H9 (cell line): Measurements from ENCODE around the gene SORCS2. TPM values are rescaled to one million over a fixed set of nuclear protein-coding genes. Genes with fewer than 3 reads are reported as not detected.

Source experiments
- DNase-seq: peaks from one replicate; pipeline ENCODE4 v3.0.0-alpha.2; 2017
- H2AFZ ChIP-seq: one replicate; pipeline ENCODE4 v1.6.1; 2013; ENCODE audit warnings: mild to moderate bottlenecking, low read length, control low read depth, moderate library complexity
- H2AK5ac ChIP-seq: 2 replicates; pipeline ENCODE4 v1.6.1; 2013; ENCODE audit warnings: low read length, control low read depth, mixed read lengths; ENCODE audit not compliant: insufficient read length
- H2BK120ac ChIP-seq: one replicate; pipeline ENCODE4 v1.6.1; 2013; ENCODE audit warnings: low read depth, mild to moderate bottlenecking, low read length, control low read depth, inconsistent platforms; ENCODE audit not compliant: poor library complexity, severe bottlenecking
- H2BK12ac ChIP-seq: 2 replicates; pipeline ENCODE4 v1.6.1; 2013; ENCODE audit warnings: low read length, control low read depth, mixed read lengths, low read depth; ENCODE audit not compliant: insufficient read length
- H2BK15ac ChIP-seq: 2 replicates; pipeline ENCODE4 v1.6.1; 2013; ENCODE audit warnings: low read depth, low read length, control low read depth
- H2BK20ac ChIP-seq: one replicate; pipeline ENCODE4 v1.6.1; 2013; ENCODE audit warnings: low read depth, mild to moderate bottlenecking, low read length, control low read depth, inconsistent platforms; ENCODE audit not compliant: poor library complexity, severe bottlenecking
- H2BK5ac ChIP-seq: 2 replicates; pipeline ENCODE4 v1.6.1; 2013; ENCODE audit warnings: low read length, control low read depth, mixed read lengths; ENCODE audit not compliant: insufficient read length
- H3K14ac ChIP-seq: 2 replicates; pipeline ENCODE4 v1.6.1; 2013; ENCODE audit warnings: low read length, control low read depth; ENCODE audit not compliant: insufficient read depth
- H3K18ac ChIP-seq: 2 replicates; pipeline ENCODE4 v1.6.1; 2013; ENCODE audit warnings: low read depth, mild to moderate bottlenecking, mixed read lengths, low read length, control low read depth; ENCODE audit not compliant: insufficient read length
- H3K23ac ChIP-seq: 2 replicates; pipeline ENCODE4 v1.6.1; 2013; ENCODE audit warnings: low read length, control low read depth, mixed read lengths, low read depth; ENCODE audit not compliant: insufficient read length
- H3K23me2 ChIP-seq: 2 replicates; pipeline ENCODE4 v1.6.1; 2013; ENCODE audit warnings: low read depth, mild to moderate bottlenecking, mixed read lengths, low read length, control low read depth; ENCODE audit not compliant: insufficient read length, poor library complexity, severe bottlenecking
- H3K27ac ChIP-seq: 2 replicates; pipeline ENCODE4 v1.5.1; 2013; ENCODE audit warnings: low read length, control low read depth, mixed read lengths, low read depth; ENCODE audit not compliant: insufficient read length
- H3K27me3 ChIP-seq: 2 replicates; pipeline ENCODE4 v1.6.1; 2013; ENCODE audit warnings: low read length, control low read depth, inconsistent platforms; ENCODE audit not compliant: insufficient read depth
- H3K4ac ChIP-seq: 2 replicates; pipeline ENCODE4 v1.6.1; 2013; ENCODE audit warnings: low read depth, mild to moderate bottlenecking, control low read depth, inconsistent platforms, low read length, moderate library complexity
- H3K4me1 ChIP-seq: 2 replicates; pipeline ENCODE4 v1.6.1; 2013; ENCODE audit warnings: low read length, control low read depth, inconsistent platforms; ENCODE audit not compliant: insufficient read depth
- H3K4me2 ChIP-seq: 2 replicates; pipeline ENCODE4 v1.6.1; 2013; ENCODE audit warnings: low read length, control low read depth, mixed read lengths; ENCODE audit not compliant: insufficient read length, insufficient read depth
- H3K56ac ChIP-seq: 2 replicates; pipeline ENCODE4 v1.6.1; 2013; ENCODE audit warnings: low read depth, mild to moderate bottlenecking, mixed read lengths, low read length, control low read depth; ENCODE audit not compliant: insufficient read length
- H3K79me1 ChIP-seq: 2 replicates; pipeline ENCODE4 v1.6.1; 2013; ENCODE audit warnings: low read depth, mild to moderate bottlenecking, moderate library complexity, low read length, control low read depth, inconsistent platforms; ENCODE audit not compliant: insufficient read depth, poor library complexity, severe bottlenecking
- H3K79me2 ChIP-seq: 2 replicates; pipeline ENCODE4 v1.6.1; 2013; ENCODE audit warnings: low read length, control low read depth, inconsistent platforms; ENCODE audit not compliant: insufficient read depth
- H3K9ac ChIP-seq: 2 replicates; pipeline ENCODE4 v1.6.1; 2013; ENCODE audit warnings: low read length, control low read depth, mixed read lengths; ENCODE audit not compliant: insufficient read length; ENCODE audit errors: extremely low read depth
- H3K9me3 ChIP-seq: one replicate; pipeline ENCODE4 v1.6.1; 2013; ENCODE audit warnings: low read depth, low read length, inconsistent platforms; ENCODE audit not compliant: control insufficient read depth
- H3T11ph ChIP-seq: one replicate; pipeline ENCODE4 v1.6.1; 2013; ENCODE audit warnings: mild to moderate bottlenecking, low read length, control low read depth, inconsistent platforms
- H4K20me1 ChIP-seq: one replicate; pipeline ENCODE4 v1.6.1; 2013; ENCODE audit not compliant: control insufficient read depth, insufficient read length, insufficient read depth
- H4K5ac ChIP-seq: 2 replicates; pipeline ENCODE4 v1.6.1; 2013; ENCODE audit warnings: low read depth, mild to moderate bottlenecking, mixed read lengths, low read length, control low read depth; ENCODE audit not compliant: insufficient read length
- H4K8ac ChIP-seq: replicated peaks from 2 replicates; pipeline ENCODE4 v1.6.1; 2013; ENCODE audit warnings: low read length, control low read depth, mixed read lengths, low read depth; ENCODE audit not compliant: insufficient read length
- H4K91ac ChIP-seq: 2 replicates; pipeline ENCODE4 v1.6.1; 2013; ENCODE audit warnings: low read depth, mild to moderate bottlenecking, moderate library complexity, mixed read lengths, low read length, control low read depth; ENCODE audit not compliant: insufficient read length
- H3K27ac Mint-ChIP-seq, 3 experiments: 2 replicates in 2 of 3; 3 replicates in 1 of 3; pipeline ENCODE4 v1.8.0; 2020 to 2021; ENCODE audit warnings: mixed read lengths in 3 of 3, mild to moderate bottlenecking in 1 of 3, moderate library complexity in 1 of 3
- H3K27me3 Mint-ChIP-seq: 2 replicates; pipeline ENCODE4 v1.8.0; 2021; ENCODE audit warnings: low read depth, mild to moderate bottlenecking, moderate library complexity, mixed read lengths
- H3K36me3 Mint-ChIP-seq, 3 experiments: 2 replicates in 2 of 3; 3 replicates in 1 of 3; pipeline ENCODE4 v1.8.0; 2020 to 2021; ENCODE audit warnings: low read depth in 3 of 3, mixed read lengths in 3 of 3; ENCODE audit not compliant: insufficient read depth in 1 of 3
- H3K4me1 Mint-ChIP-seq, 2 experiments: 2 replicates each; pipeline ENCODE4 v1.8.0; 2020; ENCODE audit warnings: mixed read lengths in 2 of 2
- H3K4me3 Mint-ChIP-seq, 2 experiments: 2 replicates in 1 of 2; 3 replicates in 1 of 2; pipeline ENCODE4 v1.8.0; 2020 to 2021; ENCODE audit warnings: mild to moderate bottlenecking in 2 of 2, mixed read lengths in 2 of 2, moderate library complexity in 1 of 2
- H3K9me3 Mint-ChIP-seq, 2 experiments: 2 replicates in 1 of 2; 3 replicates in 1 of 2; pipeline ENCODE4 v1.8.0; 2020; ENCODE audit warnings: mild to moderate bottlenecking in 2 of 2, mixed read lengths in 2 of 2, moderate library complexity in 1 of 2
- CTCF ChIP-seq: fragments of 200-600 bp; sonication (generic); conservative IDR thresholded peaks from 3 replicates; pipeline ENCODE4 v1.8.0; 2021; ENCODE audit warnings: antibody characterized with exemption, mild to moderate bottlenecking
- WGBS: extraction: QIAGEN DNeasy Blood & Tissue Kit; methylation state at CpG from one replicate; pipeline ENCODE4 v1.1.7; 2013; ENCODE audit warnings: missing lambda C conversion rate, low lambda C conversion rate, mixed read lengths; ENCODE audit not compliant: insufficient read length; ENCODE audit errors: extremely low coverage; 5-methylcytosine and 5-hydroxymethylcytosine counted together
- total RNA-seq: library from RNA; stranded (reverse); gene quantifications from 2 replicates; pipeline ENCODE4 v1.2.1, GENCODE V29; 2021

SORCS2 gene
- total RNA-seq, 1 experiment from 2014 or later = 0.57 TPM

- H3K27ac Mint-ChIP-seq = no peak overlapping the region
- Histone ChIP-seq H3K9ac (no peak overlapping the region), H3K23ac (no peak overlapping the region)
Observed at GRCh38 chr4:7501873-7502272, 309.5 kb downstream of the SORCS2 start.

More at GRCh38 chr4:7501873-7502272, 309.5 kb downstream of the SORCS2 start:
- no peak overlapping the region for H2AFZ ChIP-seq
- H2BK120ac ChIP-seq = no peak overlapping the region
- H4K5ac ChIP-seq = no peak overlapping the region
- no peaks in the 10 kb centered on the region for H3K79me2 ChIP-seq
- H3K18ac ChIP-seq = no peak overlapping the region
- no peaks in the 10 kb centered on the region for H3K27me3 ChIP-seq
- no peak overlapping the region for H3K4me2 ChIP-seq
- no peak overlapping the region for H3K4me3 Mint-ChIP-seq
- H3K36me3 Mint-ChIP-seq = no peaks in the 10 kb centered on the region
- no peak for TF ChIP-seq CTCF
- no peak overlapping the region for H3K14ac ChIP-seq
- no peak for DNase-seq
- no peak overlapping the region for H3K27ac ChIP-seq
- no CpG with 5 or more reads among the region's 11 CpGs for WGBS
- no peaks in the 10 kb centered on the region for H3K4me1 ChIP-seq
- no peak overlapping the region for H4K91ac ChIP-seq
- H3K79me1 ChIP-seq = no peaks in the 10 kb centered on the region
- H2AK5ac ChIP-seq = no peak overlapping the region
- no peaks in the 10 kb centered on the region for H3K9me3 Mint-ChIP-seq
- H3K23me2 ChIP-seq = no peaks in the 10 kb centered on the region
- no peaks in the 10 kb centered on the region for H3K9me3 ChIP-seq
- H4K20me1 ChIP-seq = no peaks in the 10 kb centered on the region
- no peak overlapping the region for H2BK20ac ChIP-seq
- no peak overlapping the region for H3K4ac ChIP-seq
- no peak overlapping the region for H2BK12ac ChIP-seq
- H3K56ac ChIP-seq = no peak overlapping the region
- no peak overlapping the region for H2BK15ac ChIP-seq
- no peaks in the 10 kb centered on the region for H3K4me1 Mint-ChIP-seq
- no peak overlapping the region for H3T11ph ChIP-seq
- H3K27me3 Mint-ChIP-seq = peaks cover 2% of the 10 kb centered on the region; the same call in 1 of the 2 replicates
- H4K8ac ChIP-seq = no peak overlapping the region
- H2BK5ac ChIP-seq = no peak overlapping the region
